ENCODE results near the gene PARD3.
"Not testable (repeated sequence)": the region's sequence is repeated elsewhere in the genome, so short reads cannot be mapped to it uniquely, and the experiment has no call there.

The PARD3 gene

GRCh38 chr10:34396663-34397062 lies 418.4 kb downstream of the PARD3 start:
- Histone ChIP-seq H3K4me2 (ENCODE audit: low read length) (no peak overlapping the region), H3K9me2 (replicated peaks; ENCODE audit: control insufficient read depth, low read length) (no peaks in the 10 kb centered on the region), H3K4me1 (ENCODE audit: control insufficient read depth, low read length) (no peaks in the 10 kb centered on the region), H4K20me1 (ENCODE audit: control insufficient read depth, insufficient read depth, low read depth, low read length) (no peaks in the 10 kb centered on the region), H3K79me2 (ENCODE audit: control insufficient read depth, low read length) (no peaks in the 10 kb centered on the region), H3F3A (ENCODE audit: control insufficient read depth, insufficient read depth) (no peaks in the 10 kb centered on the region), H3K27ac (ENCODE audit: low read depth, low read length) (no peak overlapping the region), H3K9me3 (ENCODE audit: control insufficient read depth, insufficient read depth, low read length) (no peaks in the 10 kb centered on the region), H3K4me3 (ENCODE audit: low read length) (no peak overlapping the region), H3K27me3 (ENCODE audit: control insufficient read depth, low read length) (no peaks in the 10 kb centered on the region), H3K36me3 (ENCODE audit: control insufficient read depth, low read length) (no peaks in the 10 kb centered on the region)
- no peak for TF ChIP-seq CTCF (IDR thresholded peaks at IDR 0.05; ENCODE audit: low read depth, low read length, poor library complexity, severe bottlenecking)
- no peak for TF ChIP-seq EZH2phosphoT487 (IDR thresholded peaks at IDR 0.05; ENCODE audit: borderline replicate concordance, low read length)

- no peaks in the 10 kb centered on the region for H3K9me3 ChIP-seq (ENCODE audit: control insufficient read depth, insufficient read depth, low read length)
- H3K4me1 ChIP-seq (ENCODE audit: control insufficient read depth, low read length) = no peaks in the 10 kb centered on the region
- H3K4me2 ChIP-seq (ENCODE audit: low read length) = no peak overlapping the region
- no peaks in the 10 kb centered on the region for H3K9me2 ChIP-seq (replicated peaks; ENCODE audit: control insufficient read depth, low read length)
- H4K20me1 ChIP-seq (ENCODE audit: control insufficient read depth, insufficient read depth, low read depth, low read length) = no peaks in the 10 kb centered on the region
- no peak for TF ChIP-seq CTCF (IDR thresholded peaks at IDR 0.05; ENCODE audit: low read depth, low read length, poor library complexity, severe bottlenecking)
- no peak for TF ChIP-seq EZH2phosphoT487 (IDR thresholded peaks at IDR 0.05; ENCODE audit: borderline replicate concordance, low read length)
- H3K27ac ChIP-seq (ENCODE audit: low read depth, low read length) = no peak overlapping the region
- no peak overlapping the region for H3K4me3 ChIP-seq (ENCODE audit: low read length)
- no peaks in the 10 kb centered on the region for H3K27me3 ChIP-seq (ENCODE audit: control insufficient read depth, low read length)
- H3K36me3 ChIP-seq (ENCODE audit: control insufficient read depth, low read length) = no peaks in the 10 kb centered on the region
- H3K79me2 ChIP-seq (ENCODE audit: control insufficient read depth, low read length) = no peaks in the 10 kb centered on the region
- no peaks in the 10 kb centered on the region for H3F3A ChIP-seq (ENCODE audit: control insufficient read depth, insufficient read depth)
These were observed 422.4 kb downstream of the PARD3 start for GRCh38 chr10:34392641-34393170.

GRCh38 chr10:34391168-34391567 lies 423.9 kb downstream of the PARD3 start:
- H3K4me1 ChIP-seq (ENCODE audit: control insufficient read depth, low read length); H3K9me2 ChIP-seq (replicated peaks; ENCODE audit: control insufficient read depth, low read length); H3K4me2 ChIP-seq (ENCODE audit: low read length); H3F3A ChIP-seq (ENCODE audit: control insufficient read depth, insufficient read depth); H3K27ac ChIP-seq (ENCODE audit: low read depth, low read length); H3K27me3 ChIP-seq (ENCODE audit: control insufficient read depth, low read length); H4K20me1 ChIP-seq (ENCODE audit: control insufficient read depth, insufficient read depth, low read depth, low read length); H3K4me3 ChIP-seq (ENCODE audit: low read length); H3K9me3 ChIP-seq (ENCODE audit: control insufficient read depth, insufficient read depth, low read length); H3K36me3 ChIP-seq (ENCODE audit: control insufficient read depth, low read length); H3K79me2 ChIP-seq (ENCODE audit: control insufficient read depth, low read length): not testable (repeated sequence)

- no peaks in the 10 kb centered on the region for H3F3A ChIP-seq (ENCODE audit: control insufficient read depth, insufficient read depth)
- H3K36me3 ChIP-seq (ENCODE audit: control insufficient read depth, low read length) = no peaks in the 10 kb centered on the region
- H3K9me2 ChIP-seq (replicated peaks; ENCODE audit: control insufficient read depth, low read length) = no peaks in the 10 kb centered on the region
- no peak overlapping the region for H3K4me2 ChIP-seq (ENCODE audit: low read length)
- no peaks in the 10 kb centered on the region for H4K20me1 ChIP-seq (ENCODE audit: control insufficient read depth, insufficient read depth, low read depth, low read length)
- no peaks in the 10 kb centered on the region for H3K27me3 ChIP-seq (ENCODE audit: control insufficient read depth, low read length)
- no peaks in the 10 kb centered on the region for H3K9me3 ChIP-seq (ENCODE audit: control insufficient read depth, insufficient read depth, low read length)
- no peak overlapping the region for H3K27ac ChIP-seq (ENCODE audit: low read depth, low read length)
- TF ChIP-seq EZH2phosphoT487 (IDR thresholded peaks at IDR 0.05; ENCODE audit: borderline replicate concordance, low read length) (no peak), CTCF (IDR thresholded peaks at IDR 0.05; ENCODE audit: low read depth, low read length, poor library complexity, severe bottlenecking) (no peak)
- no peaks in the 10 kb centered on the region for H3K79me2 ChIP-seq (ENCODE audit: control insufficient read depth, low read length)
- no peaks in the 10 kb centered on the region for H3K4me1 ChIP-seq (ENCODE audit: control insufficient read depth, low read length)
- H3K4me3 ChIP-seq (ENCODE audit: low read length) = no peak overlapping the region
These were observed 425.3 kb downstream of the PARD3 start for GRCh38 chr10:34389801-34390200.
